ENCODE results near the gene CTNNA3.

CTNNA3 gene

DNA sequence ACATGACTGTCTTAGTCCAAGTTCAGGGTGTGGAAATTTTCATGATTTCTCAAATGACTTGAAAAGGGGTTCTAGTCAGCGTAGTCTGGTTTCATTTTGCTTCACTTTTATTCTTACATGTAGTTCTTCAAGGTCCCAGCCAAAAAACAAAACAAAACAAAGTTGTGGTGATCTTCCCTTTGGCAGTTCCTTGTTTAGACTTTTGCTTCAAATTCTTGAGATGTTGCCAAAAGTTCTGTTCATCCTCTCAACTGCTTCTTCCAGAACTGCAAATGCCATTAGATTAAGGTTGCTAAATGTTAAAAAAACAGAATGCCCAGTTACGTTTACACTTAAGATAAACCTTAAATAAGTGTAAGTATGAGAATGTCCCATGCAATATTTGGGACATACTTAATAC, 1140.9 kb downstream of the CTNNA3 start:
- H3K27ac ChIP-seq (ENCODE audit: poor library complexity, severe bottlenecking) = no peak overlapping the region
- no peaks in the 10 kb centered on the region for H3K36me3 ChIP-seq (ENCODE audit: low read depth)
- H3K4me1 ChIP-seq (ENCODE audit: insufficient read depth, poor library complexity, severe bottlenecking) = no peaks in the 10 kb centered on the region
- TF ChIP-seq, protein P1, sequence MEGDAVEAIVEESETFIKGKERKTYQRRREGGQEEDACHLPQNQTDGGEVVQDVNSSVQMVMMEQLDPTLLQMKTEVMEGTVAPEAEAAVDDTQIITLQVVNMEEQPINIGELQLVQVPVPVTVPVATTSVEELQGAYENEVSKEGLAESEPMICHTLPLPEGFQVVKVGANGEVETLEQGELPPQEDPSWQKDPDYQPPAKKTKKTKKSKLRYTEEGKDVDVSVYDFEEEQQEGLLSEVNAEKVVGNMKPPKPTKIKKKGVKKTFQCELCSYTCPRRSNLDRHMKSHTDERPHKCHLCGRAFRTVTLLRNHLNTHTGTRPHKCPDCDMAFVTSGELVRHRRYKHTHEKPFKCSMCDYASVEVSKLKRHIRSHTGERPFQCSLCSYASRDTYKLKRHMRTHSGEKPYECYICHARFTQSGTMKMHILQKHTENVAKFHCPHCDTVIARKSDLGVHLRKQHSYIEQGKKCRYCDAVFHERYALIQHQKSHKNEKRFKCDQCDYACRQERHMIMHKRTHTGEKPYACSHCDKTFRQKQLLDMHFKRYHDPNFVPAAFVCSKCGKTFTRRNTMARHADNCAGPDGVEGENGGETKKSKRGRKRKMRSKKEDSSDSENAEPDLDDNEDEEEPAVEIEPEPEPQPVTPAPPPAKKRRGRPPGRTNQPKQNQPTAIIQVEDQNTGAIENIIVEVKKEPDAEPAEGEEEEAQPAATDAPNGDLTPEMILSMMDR (IDR thresholded peaks at IDR 0.05; ENCODE audit: poor library complexity, severe bottlenecking) = no peak
- ATAC-seq (ENCODE audit: low read depth) (no peak), DNase-seq (ENCODE audit: low spot score) (no peak)
- no peaks in the 10 kb centered on the region for H3K9me3 ChIP-seq (ENCODE audit: severe bottlenecking)
- H3K27me3 ChIP-seq (ENCODE audit: insufficient read depth, poor library complexity, severe bottlenecking) = peaks cover 4% of the 10 kb centered on the region
- no peak overlapping the region for H3K4me3 ChIP-seq (ENCODE audit: severe bottlenecking)

DNA sequence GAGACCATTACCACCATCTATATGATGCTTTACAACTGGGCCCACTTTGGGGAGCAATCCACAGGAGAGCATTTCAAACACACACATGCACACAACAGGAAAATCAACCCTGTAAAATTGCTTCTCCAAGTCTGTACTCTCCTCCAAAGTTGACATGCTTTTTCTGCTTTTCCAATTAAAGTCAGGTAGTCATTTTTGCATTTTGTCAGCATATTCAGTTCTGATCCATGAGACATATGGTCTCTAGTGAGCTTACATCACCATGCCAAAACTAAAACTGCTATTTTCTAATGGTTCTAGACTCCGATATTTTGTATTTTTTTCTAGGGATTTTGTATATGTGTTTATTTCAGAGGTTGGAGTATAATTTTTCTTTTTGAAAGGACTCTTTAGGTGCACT, 1143.7 kb downstream of the CTNNA3 start:
- Histone ChIP-seq H3K4me1 (ENCODE audit: insufficient read depth, poor library complexity, severe bottlenecking) (no peaks in the 10 kb centered on the region), H3K36me3 (ENCODE audit: low read depth) (no peaks in the 10 kb centered on the region), H3K4me3 (ENCODE audit: severe bottlenecking) (no peak overlapping the region), H3K27ac (ENCODE audit: poor library complexity, severe bottlenecking) (no peak overlapping the region), H3K9me3 (ENCODE audit: severe bottlenecking) (no peaks in the 10 kb centered on the region), H3K27me3 (ENCODE audit: insufficient read depth, poor library complexity, severe bottlenecking) (peaks cover 4% of the 10 kb centered on the region)
- no peak for DNase-seq (ENCODE audit: low spot score)
- TF ChIP-seq, protein P1 (IDR thresholded peaks at IDR 0.05; ENCODE audit: poor library complexity, severe bottlenecking) = no peak
- ATAC-seq (ENCODE audit: low read depth) = no peak

DNA sequence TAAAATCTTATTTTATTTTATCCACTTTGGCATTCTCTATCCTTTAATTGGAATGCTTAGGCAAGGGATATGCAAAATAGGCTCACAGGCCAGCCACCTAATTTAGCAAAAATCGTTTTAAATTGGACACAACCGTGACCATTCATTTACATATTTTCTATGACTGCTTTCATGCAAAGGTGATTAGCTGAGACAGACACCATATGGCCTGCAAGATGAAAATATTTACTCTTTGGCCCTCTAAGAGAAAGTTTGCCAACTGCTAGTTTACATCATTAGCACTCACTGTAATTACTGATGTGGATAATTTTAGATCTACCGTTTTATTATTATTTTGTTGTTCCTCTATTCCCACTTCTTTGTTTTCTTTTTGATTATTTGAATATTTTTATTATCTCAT, 1145.6 kb downstream of the CTNNA3 start:
- TF ChIP-seq, protein P1 (IDR thresholded peaks at IDR 0.05; ENCODE audit: poor library complexity, severe bottlenecking) = no peak
- Histone ChIP-seq H3K9me3 (ENCODE audit: severe bottlenecking) (no peaks in the 10 kb centered on the region), H3K27ac (ENCODE audit: poor library complexity, severe bottlenecking) (no peak overlapping the region), H3K4me1 (ENCODE audit: insufficient read depth, poor library complexity, severe bottlenecking) (no peaks in the 10 kb centered on the region), H3K4me3 (ENCODE audit: severe bottlenecking) (no peak overlapping the region), H3K36me3 (ENCODE audit: low read depth) (no peaks in the 10 kb centered on the region), H3K27me3 (ENCODE audit: insufficient read depth, poor library complexity, severe bottlenecking) (no peaks in the 10 kb centered on the region)
- DNase-seq (ENCODE audit: low spot score) (no peak), ATAC-seq (ENCODE audit: low read depth) (no peak)

DNA sequence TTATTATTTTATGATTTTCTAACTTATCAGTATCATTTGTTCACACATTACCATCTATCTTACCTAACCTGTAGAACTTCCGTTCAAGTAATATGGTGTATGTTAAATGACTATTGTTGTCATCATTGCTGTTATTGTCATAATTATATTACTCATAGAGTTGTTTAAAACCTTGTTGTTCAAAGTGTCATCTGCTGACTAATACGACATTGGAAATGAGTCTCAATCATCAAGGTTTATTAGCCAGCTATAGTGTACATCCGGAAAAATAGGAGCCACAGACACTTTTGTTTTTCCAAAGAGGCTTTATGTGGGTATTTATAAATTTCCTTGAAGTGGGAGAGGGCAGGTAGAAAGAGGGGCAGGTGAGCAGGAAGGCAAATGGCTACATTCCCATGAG, 1157.1 kb downstream of the CTNNA3 start:
- Histone ChIP-seq H3K36me3 (ENCODE audit: low read depth) (no peaks in the 10 kb centered on the region), H3K27ac (ENCODE audit: poor library complexity, severe bottlenecking) (no peak overlapping the region), H3K4me3 (ENCODE audit: severe bottlenecking) (no peak overlapping the region), H3K4me1 (ENCODE audit: insufficient read depth, poor library complexity, severe bottlenecking) (no peaks in the 10 kb centered on the region), H3K27me3 (ENCODE audit: insufficient read depth, poor library complexity, severe bottlenecking) (no peaks in the 10 kb centered on the region), H3K9me3 (ENCODE audit: severe bottlenecking) (no peaks in the 10 kb centered on the region)
- ATAC-seq (ENCODE audit: low read depth) (no peak), DNase-seq (ENCODE audit: low spot score) (no peak)
- TF ChIP-seq, protein P1 (IDR thresholded peaks at IDR 0.05; ENCODE audit: poor library complexity, severe bottlenecking) = no peak

DNA sequence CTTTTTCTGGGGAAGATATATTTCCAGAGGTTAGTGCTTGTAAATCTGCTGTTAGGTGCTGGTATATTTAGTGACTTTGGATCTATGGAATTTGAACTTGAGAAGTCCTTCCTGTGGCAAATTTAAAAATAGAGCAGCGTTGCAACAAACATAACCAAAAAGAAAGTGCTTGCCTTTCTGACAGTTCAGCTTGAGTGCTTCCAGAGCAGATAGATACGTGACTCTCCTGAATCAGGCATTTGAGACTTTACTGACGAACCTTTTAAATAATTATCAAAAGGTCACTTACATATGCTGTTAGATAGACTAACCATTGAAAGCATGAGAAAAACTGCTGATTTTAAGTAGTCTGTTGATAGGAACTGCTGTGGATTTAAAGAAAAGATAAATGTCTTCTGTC, 1157.6 kb downstream of the CTNNA3 start:
- TF ChIP-seq, protein P1 (IDR thresholded peaks at IDR 0.05; ENCODE audit: poor library complexity, severe bottlenecking) = no peak
- no peaks in the 10 kb centered on the region for H3K36me3 ChIP-seq (ENCODE audit: low read depth)
- DNase-seq (ENCODE audit: low spot score) = no peak
- ATAC-seq (ENCODE audit: low read depth) = no peak
- no peak overlapping the region for H3K4me3 ChIP-seq (ENCODE audit: severe bottlenecking)
- no peaks in the 10 kb centered on the region for H3K27me3 ChIP-seq (ENCODE audit: insufficient read depth, poor library complexity, severe bottlenecking)
- H3K9me3 ChIP-seq (ENCODE audit: severe bottlenecking) = no peaks in the 10 kb centered on the region
- H3K4me1 ChIP-seq (ENCODE audit: insufficient read depth, poor library complexity, severe bottlenecking) = no peaks in the 10 kb centered on the region
- H3K27ac ChIP-seq (ENCODE audit: poor library complexity, severe bottlenecking) = no peak overlapping the region
